Natural killer cell (primary cell): ENCODE measurements around the gene MORN1. TPM values are rescaled to one million over a fixed set of nuclear protein-coding genes. Genes with fewer than 3 reads are reported as not detected.
"Not testable (repeated sequence)": the region's sequence is repeated elsewhere in the genome, so short reads cannot be mapped to it uniquely, and the experiment has no call there.

Experiments used
- ATAC-seq, 3 donors: fragments of 150-1000 bp in 2 of 3; fragments of 200-7000 bp in 1 of 3; cut with Tn5 transposase; 1 replicate in 1 of 3; 2 replicates in 2 of 3; pipeline ENCODE4 v1.10.0; 2021; ENCODE audit warnings: mild to moderate bottlenecking in 2 of 3, moderate library complexity in 2 of 3
- DNase-seq, 2 donors: peaks; one replicate each; pipeline versions ENCODE4 v3.0.0 to v3.0.0-alpha.2; 2013 to 2021; ENCODE audit warnings: mixed read lengths in 1 of 2
- H3K27ac ChIP-seq: one replicate; pipeline ENCODE4 v1.5.1; 2013; ENCODE audit warnings: mild to moderate bottlenecking, low read length
- H3K27me3 ChIP-seq: one replicate; pipeline ENCODE4 v1.6.1; 2013; ENCODE audit warnings: low read length; ENCODE audit not compliant: control insufficient read depth, insufficient read depth
- H3K36me3 ChIP-seq: one replicate; pipeline ENCODE4 v1.6.1; 2013; ENCODE audit warnings: low read length; ENCODE audit not compliant: control insufficient read depth, insufficient read depth
- H3K4me1 ChIP-seq: one replicate; pipeline ENCODE4 v1.6.1; 2013; ENCODE audit warnings: low read length; ENCODE audit not compliant: control insufficient read depth, insufficient read depth
- H3K4me3 ChIP-seq: one replicate; pipeline ENCODE4 v1.5.1; 2013; ENCODE audit warnings: low read length
- H3K9me3 ChIP-seq: one replicate; pipeline ENCODE4 v1.6.1; 2013; ENCODE audit warnings: low read length; ENCODE audit not compliant: control insufficient read depth, insufficient read depth
- H3K27ac Mint-ChIP-seq, 2 donors: one replicate each; pipeline ENCODE4 v1.8.0; 2022; ENCODE audit warnings: mild to moderate bottlenecking in 2 of 2, mixed read lengths in 2 of 2, moderate library complexity in 1 of 2
- H3K27me3 Mint-ChIP-seq, 2 donors: one replicate each; pipeline ENCODE4 v1.8.0; 2022; ENCODE audit warnings: low read depth in 2 of 2, mixed read lengths in 2 of 2
- H3K36me3 Mint-ChIP-seq: one replicate; pipeline ENCODE4 v1.8.0; 2022; ENCODE audit warnings: mixed read lengths
- H3K4me1 Mint-ChIP-seq, 2 donors: one replicate each; pipeline ENCODE4 v1.8.0; 2022; ENCODE audit warnings: mixed read lengths in 2 of 2
- H3K4me3 Mint-ChIP-seq: one replicate; pipeline ENCODE4 v1.8.0; 2022; ENCODE audit warnings: mild to moderate bottlenecking, moderate library complexity, mixed read lengths
- H3K9me3 Mint-ChIP-seq, 2 donors: one replicate each; pipeline ENCODE4 v1.8.0; 2022; ENCODE audit warnings: mixed read lengths in 2 of 2
- whole genome bisulfite sequencing: methylation state at CpG from one replicate; pipeline ENCODE4 v1.1.7; 2013; ENCODE audit warnings: missing lambda C conversion rate; ENCODE audit not compliant: insufficient coverage; 5-methylcytosine and 5-hydroxymethylcytosine counted together
- intact Hi-C: fragments of 100-400 bp; cut with micrococcal nuclease; formaldehyde crosslinking; loops from one replicate; pipeline ENCODE4 v1.14.2; 2022
- total RNA-seq, 4 donors: library from RNA; stranded (reverse); fragments of 120-200 nt in 1 of 4; gene quantifications; one replicate each; pipeline versions ENCODE4 v1.2.3 to v1.2.4, GENCODE V29; 2013 to 2022
- TF ChIP-seq, protein P1 (sequence below): fragments of 200-600 bp; IDR thresholded peaks from one replicate; pipeline ENCODE4 v1.8.0; 2022; ENCODE audit warnings: antibody characterized with exemption

Gene MORN1
- total RNA-seq, 3 donors from 2014 or later (not counting 1 experiment from before 2014, with no cell fraction given), result 8.0 to 9.3 (median 8.8) TPM

GRCh38 chr1:2330035-2330434 is 61.3 kb downstream of the MORN1 start:
- 93% methylated on average over 12 of the region's 12 CpGs for WGBS
- H3K27me3 Mint-ChIP-seq, result peaks cover 0 to 6% of the 10 kb centered on the region in 2 donors
- intact Hi-C loops, result no loop called here
- ATAC-seq (no peak), DNase-seq (no peak)
- H3K27ac Mint-ChIP-seq, result no peak overlapping the region
- no peak overlapping the region for H3K4me3 ChIP-seq
- H3K9me3 Mint-ChIP-seq, result no peaks in the 10 kb centered on the region
- H3K4me1 ChIP-seq, result no peaks in the 10 kb centered on the region
- no peak overlapping the region for H3K4me3 Mint-ChIP-seq
- TF ChIP-seq, protein P1, sequence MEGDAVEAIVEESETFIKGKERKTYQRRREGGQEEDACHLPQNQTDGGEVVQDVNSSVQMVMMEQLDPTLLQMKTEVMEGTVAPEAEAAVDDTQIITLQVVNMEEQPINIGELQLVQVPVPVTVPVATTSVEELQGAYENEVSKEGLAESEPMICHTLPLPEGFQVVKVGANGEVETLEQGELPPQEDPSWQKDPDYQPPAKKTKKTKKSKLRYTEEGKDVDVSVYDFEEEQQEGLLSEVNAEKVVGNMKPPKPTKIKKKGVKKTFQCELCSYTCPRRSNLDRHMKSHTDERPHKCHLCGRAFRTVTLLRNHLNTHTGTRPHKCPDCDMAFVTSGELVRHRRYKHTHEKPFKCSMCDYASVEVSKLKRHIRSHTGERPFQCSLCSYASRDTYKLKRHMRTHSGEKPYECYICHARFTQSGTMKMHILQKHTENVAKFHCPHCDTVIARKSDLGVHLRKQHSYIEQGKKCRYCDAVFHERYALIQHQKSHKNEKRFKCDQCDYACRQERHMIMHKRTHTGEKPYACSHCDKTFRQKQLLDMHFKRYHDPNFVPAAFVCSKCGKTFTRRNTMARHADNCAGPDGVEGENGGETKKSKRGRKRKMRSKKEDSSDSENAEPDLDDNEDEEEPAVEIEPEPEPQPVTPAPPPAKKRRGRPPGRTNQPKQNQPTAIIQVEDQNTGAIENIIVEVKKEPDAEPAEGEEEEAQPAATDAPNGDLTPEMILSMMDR, result no peak
- H3K9me3 ChIP-seq, result no peaks in the 10 kb centered on the region
- H3K36me3 ChIP-seq, result no peaks in the 10 kb centered on the region
- H3K27ac ChIP-seq, result no peak overlapping the region
- no peaks in the 10 kb centered on the region for H3K27me3 ChIP-seq
- H3K36me3 Mint-ChIP-seq, result no peaks in the 10 kb centered on the region
- H3K4me1 Mint-ChIP-seq, result peaks cover 0 to 4% of the 10 kb centered on the region in 2 donors

GRCh38 chr1:2328676-2329455 is 62.5 kb downstream of the MORN1 start:
- H3K27ac ChIP-seq, result no peak overlapping the region
- no peaks in the 10 kb centered on the region for H3K27me3 ChIP-seq
- Mint-ChIP-seq H3K4me1 (peaks cover 0 to 6% of the 10 kb centered on the region in 2 donors), H3K27ac (no peak overlapping the region), H3K36me3 (no peaks in the 10 kb centered on the region), H3K4me3 (no peak overlapping the region), H3K9me3 (no peaks in the 10 kb centered on the region), H3K27me3 (peaks cover 0 to 7% of the 10 kb centered on the region in 2 donors)
- intact Hi-C loops, result no loop called here
- no peaks in the 10 kb centered on the region for H3K36me3 ChIP-seq
- DNase-seq (no peak), ATAC-seq (no peak)
- no peak overlapping the region for H3K4me3 ChIP-seq
- H3K9me3 ChIP-seq, result no peaks in the 10 kb centered on the region
- H3K4me1 ChIP-seq, result no peaks in the 10 kb centered on the region
- 90% methylated on average over 24 of the region's 24 CpGs for WGBS
- TF ChIP-seq, protein P1, result no peak

DNA sequence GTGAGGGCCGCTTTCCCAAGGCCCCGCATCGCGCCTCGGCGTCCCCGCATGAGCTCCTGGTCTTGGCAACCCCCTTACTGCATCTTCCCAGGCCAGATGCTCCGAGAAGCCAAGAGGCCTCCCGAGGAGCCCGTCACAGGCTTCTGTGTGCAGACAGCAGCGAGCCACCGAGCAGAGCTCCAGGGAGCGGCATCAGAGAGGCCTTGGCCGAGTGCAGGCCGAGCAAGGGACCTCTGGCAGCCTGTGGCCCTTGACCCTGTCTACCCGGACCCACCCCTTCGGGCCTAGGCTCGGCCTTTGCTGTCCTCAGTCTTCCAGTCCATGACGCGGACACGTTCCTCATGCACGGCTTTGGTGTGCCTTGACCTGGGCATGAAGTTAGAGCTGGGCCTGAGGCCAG is 63.5 kb downstream of the MORN1 start:
- TF ChIP-seq, protein P1, result no peak
- intact Hi-C loops, result no loop called here
- no peak for ATAC-seq
- Histone ChIP-seq H3K27ac (no peak overlapping the region), H3K4me1 (no peaks in the 10 kb centered on the region), H3K9me3 (no peaks in the 10 kb centered on the region), H3K36me3 (no peaks in the 10 kb centered on the region), H3K27me3 (no peaks in the 10 kb centered on the region), H3K4me3 (no peak overlapping the region)
- Mint-ChIP-seq H3K9me3 (no peaks in the 10 kb centered on the region), H3K36me3 (no peaks in the 10 kb centered on the region), H3K27me3 (peaks cover 0 to 7% of the 10 kb centered on the region in 2 donors), H3K4me3 (no peak overlapping the region), H3K4me1 (peaks cover 0 to 6% of the 10 kb centered on the region in 2 donors), H3K27ac (no peak overlapping the region)
- WGBS, result 86% methylated on average over 22 of the region's 22 CpGs
- DNase-seq, result no peak

- H3K27me3 Mint-ChIP-seq, H3K9me3 ChIP-seq, H3K9me3 Mint-ChIP-seq, intact Hi-C loops, H3K36me3 ChIP-seq, H3K4me1 Mint-ChIP-seq, H3K4me3 Mint-ChIP-seq, H3K27me3 ChIP-seq, ATAC-seq, H3K36me3 Mint-ChIP-seq, H3K27ac ChIP-seq, DNase-seq, H3K4me1 ChIP-seq, H3K4me3 ChIP-seq: not testable (repeated sequence)
- peak overlapping the region; percentile 1 to 18 for H3K27ac Mint-ChIP-seq
- WGBS, result 92% methylated on average over 2 of the region's 2 CpGs
Observed at GRCh38 chr1:2327162-2327561, 64.2 kb downstream of the MORN1 start.
